DLD1 (cell line): ENCODE data around the gene TIGD1.
"Not testable (repeated sequence)": the region's sequence is repeated elsewhere in the genome, so short reads cannot be mapped to it uniquely, and the experiment has no call there.

Source experiments
- in situ Hi-C: cut with HindIII; loops from 2 replicates; pipeline ENCODE4 v1.10.0; 2017; ENCODE audit warnings: low sequenced_read_pairs

The TIGD1 gene

DNA sequence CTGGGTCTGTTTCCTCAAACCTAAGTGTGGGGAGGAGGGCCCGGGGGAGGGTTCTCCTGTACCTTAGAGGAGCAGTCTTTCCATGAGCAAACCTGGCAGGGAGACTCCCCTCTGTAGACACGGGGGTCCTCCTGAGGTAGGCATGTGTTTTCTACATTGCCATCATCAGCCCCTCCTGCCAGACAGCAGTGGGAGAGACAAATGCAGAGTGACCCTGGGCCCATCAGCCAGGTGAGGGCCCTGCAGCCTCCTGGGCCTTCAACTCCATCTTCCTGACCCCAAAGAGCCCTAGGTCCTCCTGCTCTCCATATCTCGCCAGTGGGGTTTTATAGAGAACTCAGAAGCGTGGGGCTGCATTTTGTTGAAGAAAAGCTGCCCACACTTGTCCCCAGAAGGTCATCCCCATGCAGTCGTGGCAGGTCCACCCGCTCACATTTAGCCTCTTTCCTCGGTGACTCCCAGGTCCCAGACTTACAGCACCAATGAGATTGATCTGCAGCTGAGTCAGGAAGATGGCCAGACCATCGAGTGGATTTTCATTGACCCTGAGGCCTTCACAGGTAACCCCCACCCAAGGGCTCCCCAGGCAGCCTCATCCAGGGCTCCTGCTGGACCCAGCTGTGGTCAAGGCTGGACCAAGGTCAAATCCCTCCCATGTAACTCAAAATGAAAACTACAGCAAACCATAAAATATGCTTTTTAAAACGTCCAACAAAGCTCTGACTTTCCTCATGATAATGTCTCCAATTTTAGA, 8.2 kb downstream of the TIGD1 start:
- in situ Hi-C loops: no loop called here

DNA sequence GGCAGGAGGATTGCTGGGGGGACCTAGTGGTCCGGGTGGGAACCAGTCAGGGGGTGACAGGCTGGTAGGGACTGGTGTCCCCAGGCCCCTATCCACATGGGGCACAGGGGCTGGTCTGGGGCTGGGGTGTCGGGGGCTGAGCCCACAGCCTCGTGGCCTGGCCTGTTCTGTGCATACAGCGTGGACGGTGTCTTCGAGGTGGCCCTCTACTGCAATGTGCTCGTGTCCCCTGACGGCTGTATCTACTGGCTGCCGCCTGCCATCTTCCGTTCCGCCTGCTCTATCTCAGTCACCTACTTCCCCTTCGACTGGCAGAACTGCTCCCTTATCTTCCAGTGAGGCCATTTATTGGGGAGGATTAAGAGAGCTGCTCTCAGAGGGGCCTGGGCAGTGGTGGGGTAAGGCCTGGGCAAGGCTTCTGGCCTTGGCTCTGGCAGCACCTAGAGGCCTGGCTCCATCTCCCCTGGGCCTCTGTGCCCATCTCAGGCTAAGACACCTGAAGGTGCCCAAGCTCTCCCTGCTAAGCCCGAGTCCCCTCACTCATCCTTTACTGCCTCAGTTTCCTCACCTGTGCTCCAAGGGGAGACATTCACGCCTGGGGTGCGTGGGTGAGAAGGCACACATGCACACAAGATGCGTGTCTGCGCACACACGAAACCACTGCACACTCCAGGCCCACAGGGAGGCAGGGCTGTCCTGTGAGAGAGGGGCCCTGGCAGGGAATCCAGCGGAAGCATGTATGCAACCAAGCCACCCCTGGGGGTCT, 9.0 kb downstream of the TIGD1 start:
- in situ Hi-C loops: no loop called here

DNA sequence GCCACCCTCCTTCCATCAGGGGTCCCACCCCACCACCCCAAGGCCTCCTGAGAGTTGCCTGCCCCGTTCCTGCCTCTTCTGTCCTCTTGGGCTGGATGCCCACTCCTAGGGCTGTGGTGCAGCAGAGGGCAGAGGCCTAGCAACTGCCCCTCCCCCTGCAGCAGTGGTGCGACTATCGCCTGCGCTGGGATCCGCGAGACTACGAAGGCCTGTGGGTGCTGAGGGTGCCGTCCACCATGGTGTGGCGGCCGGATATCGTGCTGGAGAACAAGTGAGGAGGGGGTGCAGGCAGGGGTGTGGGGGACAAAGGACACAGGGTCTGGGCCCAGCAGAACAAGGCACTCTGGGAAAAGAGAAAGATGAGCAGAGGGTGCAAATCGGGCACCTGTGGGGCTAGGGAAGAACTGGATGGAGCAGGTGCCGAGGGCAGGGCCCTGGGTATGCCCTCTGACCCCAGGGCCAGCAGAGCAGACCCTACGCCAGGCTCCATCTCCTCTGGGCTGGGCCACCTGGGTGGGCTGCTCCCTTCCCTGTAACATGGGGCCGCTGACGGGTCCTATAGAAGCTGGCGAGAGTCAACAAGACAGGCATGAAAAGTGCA, 9.8 kb downstream of the TIGD1 start:
- in situ Hi-C loops: no loop called here

DNA sequence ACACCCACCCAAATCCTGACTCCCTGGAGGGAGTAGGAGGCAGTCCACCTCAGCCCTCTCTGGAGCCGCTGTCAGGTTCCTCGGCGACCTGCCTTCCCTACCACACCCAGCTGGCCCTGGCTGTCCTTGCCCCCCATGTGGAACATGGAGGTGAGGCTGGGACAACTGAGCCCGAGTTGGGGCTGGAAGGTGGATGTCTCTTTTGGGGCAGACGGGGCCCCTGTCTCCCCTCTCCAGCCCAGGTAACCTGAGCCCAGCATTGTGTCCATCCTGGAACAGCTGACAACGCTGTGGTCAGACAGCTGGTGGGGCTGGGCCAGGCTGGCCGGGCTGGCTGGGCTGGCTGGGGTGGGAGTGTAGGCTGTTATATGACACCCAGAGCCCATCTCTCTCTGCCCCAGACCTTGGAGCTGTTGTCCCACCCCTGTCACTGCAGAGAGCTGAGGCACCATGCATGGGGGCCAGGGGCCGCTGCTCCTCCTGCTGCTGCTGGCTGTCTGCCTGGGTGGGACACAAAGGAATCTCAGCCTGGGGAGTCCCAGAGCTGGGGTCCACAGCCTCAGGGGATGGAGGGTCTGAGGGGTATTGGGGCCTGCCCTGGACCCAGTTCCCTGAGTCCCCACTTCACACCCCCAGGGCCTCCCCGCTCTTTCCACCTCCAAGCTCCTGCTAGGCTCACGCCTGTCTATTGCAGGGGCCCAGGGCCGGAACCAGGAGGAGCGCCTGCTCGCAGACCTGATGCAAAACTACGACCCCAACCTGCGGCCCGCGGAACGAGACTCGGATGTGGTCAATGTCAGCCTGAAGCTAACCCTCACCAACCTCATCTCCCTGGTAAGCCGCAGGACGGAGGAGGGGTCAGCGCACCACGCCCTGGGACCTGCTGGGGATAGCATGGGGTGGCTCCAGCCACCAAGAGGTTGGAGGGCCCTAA, 10.8 kb downstream of the TIGD1 start, which contains the start of gene CHRNG:
Gene CHRNG, plus strand, starts transcription at position 395 of the 934 bp plus-strand sequence. Its CDS starts 56 bp downstream, at position 451.
- in situ Hi-C loops: no loop called here

DNA sequence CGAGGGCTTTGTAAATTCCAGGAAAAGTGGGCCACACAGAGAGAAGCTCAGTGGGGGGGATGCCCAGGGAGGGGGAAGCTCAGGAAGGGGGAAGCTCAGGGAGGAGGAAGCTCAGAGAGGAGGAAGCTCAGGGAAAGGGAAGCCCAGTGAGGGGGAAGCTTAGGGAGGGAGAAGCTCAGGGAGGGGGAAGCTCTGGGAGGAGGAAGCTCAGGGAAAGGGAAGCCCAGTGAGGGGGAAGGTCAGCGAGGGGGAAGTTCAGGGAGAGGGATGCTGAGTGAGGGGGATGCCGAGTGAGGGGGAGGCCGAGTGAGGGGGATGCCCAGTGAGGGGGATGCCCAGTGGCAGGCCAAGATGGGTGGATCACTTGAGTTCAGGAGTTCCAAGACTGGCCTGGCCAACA, 11.7 kb downstream of the TIGD1 start:
- in situ Hi-C loops: no loop called here

DNA sequence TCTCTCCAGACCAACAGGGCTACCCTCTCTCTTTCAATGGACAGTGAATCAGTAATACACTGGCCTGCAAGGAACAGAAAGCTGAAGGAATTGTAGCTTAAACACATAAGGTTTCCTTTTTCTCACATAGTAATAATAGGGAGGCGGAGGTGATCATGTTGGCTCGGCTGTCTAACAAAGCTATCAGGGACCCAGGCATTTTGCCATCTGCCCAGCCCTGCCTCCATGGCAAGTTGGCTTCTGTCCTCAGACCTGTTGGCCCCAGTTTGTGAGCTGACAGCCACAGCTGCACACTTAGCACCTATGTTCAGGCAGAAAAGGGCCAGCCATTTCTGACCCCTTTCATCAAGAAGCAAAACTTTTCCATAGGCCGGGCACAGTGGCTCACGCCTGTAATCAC, 12.9 kb downstream of the TIGD1 start:
- in situ Hi-C loops: no loop called here

DNA sequence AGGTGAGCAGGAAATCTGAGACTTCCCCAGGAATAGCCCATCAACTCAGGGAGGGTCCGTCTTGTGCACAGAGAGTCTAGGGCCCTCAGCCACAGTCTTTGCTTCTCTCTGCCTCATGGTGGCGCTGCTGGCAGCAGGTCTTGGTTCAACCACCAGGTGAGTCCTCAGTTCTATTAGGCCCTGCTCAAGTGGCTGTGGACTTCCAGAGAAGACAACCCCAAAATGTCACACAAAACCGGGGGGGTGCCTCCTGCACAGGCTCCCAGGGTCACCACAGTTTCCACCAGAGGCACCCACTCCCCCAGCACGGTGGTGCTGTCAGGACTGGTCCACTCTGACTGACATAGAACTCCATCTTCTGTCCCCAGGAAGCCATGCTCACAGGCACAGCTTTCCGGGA, 13.3 kb downstream of the TIGD1 start:
- in situ Hi-C loops: no loop called here

DNA sequence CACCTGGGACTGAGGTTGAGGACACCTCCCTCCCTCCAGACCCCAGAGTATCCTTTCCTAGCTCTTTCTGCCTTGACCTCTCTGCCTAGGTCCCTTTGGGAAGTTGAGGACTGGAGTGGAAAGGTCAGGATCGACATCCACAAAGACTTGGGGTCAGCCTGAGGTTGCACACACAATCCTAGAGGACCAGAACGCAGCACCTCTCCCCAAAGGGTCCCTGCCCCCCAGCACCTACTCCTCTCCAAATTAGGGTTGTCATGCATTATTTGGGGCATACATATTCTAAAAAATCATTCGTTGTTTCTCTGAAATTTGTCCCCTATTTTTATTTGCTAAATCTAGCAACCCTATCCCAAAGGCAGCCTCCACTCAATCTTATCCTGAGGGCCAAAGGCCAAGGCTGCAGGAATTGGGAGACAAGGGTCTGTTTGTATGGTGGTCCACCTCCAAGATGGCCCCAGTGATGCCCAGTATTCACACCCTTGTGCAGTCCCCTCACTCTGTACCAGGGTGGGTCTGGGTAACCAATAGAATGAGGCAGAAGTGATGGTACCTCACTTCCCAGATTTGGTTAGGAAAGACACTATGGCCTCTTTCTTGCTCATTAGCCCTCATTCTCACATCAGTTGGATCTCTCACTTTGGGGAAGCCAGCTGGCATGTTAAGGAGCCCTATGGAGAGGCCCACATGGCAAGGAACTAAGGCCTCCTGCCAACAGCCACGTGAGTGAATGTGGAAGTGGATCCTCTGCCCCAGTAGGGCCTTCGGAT, 14.4 kb downstream of the TIGD1 start:
- in situ Hi-C loops: no loop called here

DNA sequence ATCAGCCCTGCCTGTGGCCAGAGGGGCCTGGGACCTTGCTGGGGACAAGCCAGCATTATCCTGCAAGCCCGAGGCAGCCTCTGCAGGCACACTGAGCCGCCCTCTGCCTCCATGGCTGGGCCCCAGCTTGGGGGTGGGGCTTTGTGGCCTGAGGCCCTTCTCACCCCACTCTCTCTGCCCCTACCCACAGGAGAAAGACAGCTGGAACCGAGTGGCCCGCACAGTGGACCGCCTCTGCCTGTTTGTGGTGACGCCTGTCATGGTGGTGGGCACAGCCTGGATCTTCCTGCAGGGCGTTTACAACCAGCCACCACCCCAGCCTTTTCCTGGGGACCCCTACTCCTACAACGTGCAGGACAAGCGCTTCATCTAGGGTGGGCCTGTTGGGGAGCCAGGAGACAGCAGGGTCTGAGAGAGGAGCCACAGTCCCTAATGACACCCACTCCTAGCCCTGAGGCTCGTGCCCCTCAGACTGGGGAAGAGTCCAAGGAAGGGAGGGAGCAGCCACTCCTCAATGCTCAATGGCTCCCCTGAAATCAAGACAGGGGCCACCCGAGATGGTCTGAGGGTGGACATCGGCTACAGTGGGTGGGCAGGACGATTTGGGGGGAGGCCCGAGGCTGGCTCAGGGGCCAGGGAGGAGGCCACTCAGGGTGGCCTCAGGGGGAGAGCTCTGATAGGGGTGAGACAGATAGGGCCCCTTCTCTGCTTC, 15.3 kb downstream of the TIGD1 start:
- in situ Hi-C loops: no loop called here

DNA sequence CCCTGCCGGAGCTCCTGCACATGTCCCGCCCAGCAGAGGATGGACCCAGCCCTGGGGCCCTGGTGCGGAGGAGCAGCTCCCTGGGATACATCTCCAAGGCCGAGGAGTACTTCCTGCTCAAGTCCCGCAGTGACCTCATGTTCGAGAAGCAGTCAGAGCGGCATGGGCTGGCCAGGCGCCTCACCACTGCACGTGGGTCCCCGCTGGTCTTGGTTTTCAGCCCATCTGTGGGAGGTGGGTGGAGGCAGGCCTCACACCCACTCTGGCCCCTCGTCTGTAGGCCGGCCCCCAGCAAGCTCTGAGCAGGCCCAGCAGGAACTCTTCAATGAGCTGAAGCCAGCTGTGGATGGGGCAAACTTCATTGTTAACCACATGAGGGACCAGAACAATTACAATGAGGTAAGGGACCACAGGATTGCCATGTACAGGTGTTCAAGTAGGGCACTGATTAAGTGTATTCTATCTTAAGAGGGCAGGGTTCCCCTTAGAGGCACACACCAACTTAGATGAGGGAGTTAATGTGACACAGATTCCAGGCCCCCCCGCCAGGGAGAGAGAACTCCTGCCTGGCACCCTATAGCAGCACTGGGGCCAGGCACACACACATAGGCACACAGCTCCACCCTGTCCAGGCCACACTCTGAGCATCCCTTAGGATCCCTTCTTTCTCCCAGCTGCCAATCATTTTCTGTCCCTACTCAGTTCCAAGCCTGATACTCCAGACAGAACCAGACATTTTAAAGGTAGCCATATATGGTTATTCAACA, 16.2 kb downstream of the TIGD1 start:
- in situ Hi-C loops: no loop called here

DNA sequence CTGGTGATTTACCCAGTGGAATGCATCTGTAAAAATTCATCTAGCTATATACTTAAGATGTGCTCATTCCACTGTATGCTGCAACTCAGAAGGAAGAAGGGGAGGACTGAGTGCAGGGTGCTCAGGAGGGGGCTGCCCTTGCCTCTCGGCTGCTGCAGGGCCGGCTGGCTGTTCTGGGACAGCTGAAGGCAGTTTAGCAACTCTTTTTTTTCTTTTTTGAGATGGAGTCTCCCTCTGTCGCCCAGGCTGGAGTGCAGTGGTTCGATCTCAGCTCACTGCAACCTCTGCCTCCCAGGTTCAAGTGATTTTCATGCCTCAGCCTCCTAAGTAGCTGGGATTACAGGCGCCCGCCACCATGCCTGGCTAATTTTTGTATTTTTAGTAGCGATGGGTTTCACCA, 17.5 kb downstream of the TIGD1 start:
- in situ Hi-C loops: not testable (repeated sequence)

DNA sequence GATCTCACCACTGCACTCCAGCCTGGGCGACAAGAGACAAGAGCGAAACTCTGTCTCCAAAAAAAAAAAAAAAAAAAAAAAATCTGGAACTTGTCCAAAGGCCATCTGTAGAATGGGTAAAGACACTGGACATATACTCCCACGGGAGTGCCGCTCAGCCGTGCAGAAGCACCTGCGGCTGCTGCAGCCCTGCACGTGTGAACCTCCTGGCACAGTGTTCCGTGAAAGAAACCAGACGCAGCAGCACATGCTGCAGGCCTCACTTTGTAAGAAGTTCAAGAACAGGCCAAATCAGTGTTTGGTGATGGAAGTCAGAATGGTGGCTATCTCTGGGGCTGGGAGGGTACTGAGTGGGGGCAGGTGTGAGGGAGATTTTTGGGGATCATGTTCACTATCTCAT, 17.9 kb downstream of the TIGD1 start:
- in situ Hi-C loops: no loop called here

DNA sequence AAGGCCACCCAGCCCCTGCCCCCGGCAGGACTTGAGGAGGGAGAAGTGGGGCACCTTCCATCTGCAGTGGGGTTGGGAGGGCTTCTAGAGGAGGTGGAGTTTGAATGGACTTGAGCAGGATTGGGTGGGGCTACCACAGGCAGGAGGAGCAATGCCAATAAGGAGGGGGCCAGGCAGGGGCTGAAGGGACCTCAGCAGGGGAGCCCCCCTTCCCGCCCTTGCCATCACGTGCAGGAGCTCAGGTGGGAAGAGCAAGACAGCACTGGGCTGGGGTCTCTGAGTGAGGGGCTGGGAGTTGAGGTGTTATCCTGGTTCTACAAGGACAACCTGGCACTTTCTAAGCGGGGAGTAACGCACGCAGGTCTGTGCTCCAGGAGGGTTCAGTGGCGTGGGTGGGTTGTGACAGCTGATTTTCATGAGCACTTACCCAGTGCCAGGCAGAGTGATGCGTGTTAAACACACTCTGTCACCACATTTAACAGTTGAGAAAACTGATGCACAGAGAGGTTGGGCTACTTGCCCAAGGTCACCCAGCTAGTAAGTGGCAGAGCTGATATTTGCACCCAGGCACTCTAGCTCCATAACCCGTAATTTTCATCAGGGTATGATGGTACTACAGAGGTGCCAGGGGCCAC, 19.6 kb downstream of the TIGD1 start:
- in situ Hi-C loops: no loop called here

DNA sequence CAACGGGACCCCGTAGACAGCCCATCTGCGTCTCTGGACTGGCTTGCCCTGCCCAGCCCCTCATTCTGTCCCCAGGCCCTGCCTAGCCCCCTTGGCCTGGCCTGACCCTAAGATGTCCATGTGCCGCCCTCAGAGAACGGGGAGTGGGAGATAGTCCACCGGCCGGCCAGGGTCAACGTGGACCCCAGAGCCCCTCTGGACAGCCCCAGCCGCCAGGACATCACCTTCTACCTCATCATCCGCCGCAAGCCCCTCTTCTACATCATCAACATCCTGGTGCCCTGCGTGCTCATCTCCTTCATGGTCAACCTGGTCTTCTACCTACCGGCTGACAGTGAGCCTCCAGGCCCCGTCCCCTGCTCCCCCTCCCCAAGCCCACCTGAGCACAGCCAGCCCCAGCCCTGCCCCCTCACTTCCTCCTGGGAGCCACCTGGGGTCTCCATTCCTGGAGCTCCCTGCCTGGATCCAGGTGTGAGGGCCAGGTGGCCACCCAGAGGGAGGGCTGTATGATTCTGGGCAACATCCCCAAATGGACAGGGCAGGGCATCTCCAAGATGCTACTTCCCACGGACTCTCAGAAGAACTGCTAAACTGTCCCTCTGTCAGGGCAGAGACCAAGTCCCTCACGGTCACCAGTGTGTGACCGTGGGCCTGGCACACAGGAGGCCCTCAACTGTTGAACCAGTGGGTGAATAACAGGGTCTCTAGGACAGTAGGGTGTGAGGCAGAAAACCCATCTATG, 20.4 kb downstream of the TIGD1 start:
- in situ Hi-C loops: no loop called here

DNA sequence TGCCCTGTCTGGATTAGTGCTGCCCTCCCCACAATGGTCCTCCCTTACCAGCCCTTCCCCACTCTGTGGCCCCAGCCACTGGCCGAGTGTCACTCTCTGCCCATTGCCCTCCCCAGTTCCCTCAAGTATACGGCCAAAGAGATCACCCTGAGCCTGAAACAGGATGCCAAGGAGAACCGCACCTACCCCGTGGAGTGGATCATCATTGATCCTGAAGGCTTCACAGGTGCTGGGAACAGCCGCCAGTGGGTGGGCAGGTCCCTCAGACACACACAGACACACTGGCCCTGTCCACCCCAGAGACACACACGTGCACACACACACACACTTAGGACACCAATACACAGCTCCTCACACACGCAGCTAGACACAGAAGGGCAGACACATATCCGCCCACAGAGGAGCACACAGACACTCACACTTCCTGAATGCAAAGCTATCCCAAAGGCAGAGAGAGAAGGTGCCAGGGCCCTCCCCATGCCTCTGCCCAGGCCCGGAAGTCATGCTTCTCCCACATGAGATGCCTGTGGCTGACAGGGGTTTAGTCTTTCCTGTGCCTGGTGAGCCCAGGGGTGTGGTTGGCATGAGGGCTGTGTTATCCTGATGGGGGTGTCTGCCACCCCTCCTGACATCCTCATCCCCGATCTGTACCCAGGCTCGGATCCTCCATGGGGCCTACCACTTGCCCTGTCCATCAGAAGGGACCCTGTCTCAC, 21.5 kb downstream of the TIGD1 start:
- in situ Hi-C loops: no loop called here

DNA sequence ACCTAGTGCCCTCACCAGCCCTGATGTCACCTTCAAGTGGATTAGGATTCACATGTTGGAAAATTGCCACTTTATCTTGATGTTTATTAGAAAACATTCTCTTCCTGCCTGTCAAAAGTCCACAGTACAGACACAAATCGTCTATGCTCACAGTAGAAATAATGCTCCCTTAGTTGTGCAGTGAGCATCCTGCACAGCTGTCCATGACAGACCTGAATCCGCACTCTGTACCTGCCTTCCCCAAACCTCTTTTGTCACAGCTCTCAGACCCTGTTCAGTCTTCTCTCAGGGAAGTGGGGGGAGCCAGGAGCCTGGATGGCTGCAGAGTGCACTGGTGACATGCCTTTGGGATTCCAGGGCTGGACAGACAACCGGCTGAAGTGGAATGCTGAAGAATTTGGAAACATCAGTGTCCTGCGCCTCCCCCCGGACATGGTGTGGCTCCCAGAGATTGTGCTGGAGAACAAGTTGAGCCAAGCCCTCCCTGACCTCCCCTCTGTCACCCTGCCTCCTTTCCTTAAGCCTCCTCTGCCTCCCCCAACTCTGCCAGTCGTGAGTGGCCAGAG, 22.4 kb downstream of the TIGD1 start:
- in situ Hi-C loops: no loop called here
